ENCODE results near the gene GPR146. TPM values are rescaled to one million over a fixed set of nuclear protein-coding genes. Genes with fewer than 3 reads are reported as not detected.

GPR146 gene
- polyA plus RNA-seq, 4 donors = 1.1 to 13.4 (median 2.7) TPM

- H3K4me1 ChIP-seq (ENCODE audit: control insufficient read depth in 3 of 3, insufficient read depth in 2 of 3, low read depth in 1 of 3, low read length in 2 of 3) = peaks cover 0 to 17% (median 0%) of the 10 kb centered on the region in 3 donors
- 73 to 80% (median 74%) methylated on average over 43 to 44 of the region's 44 CpGs for WGBS, 3 donors
- FAIRE-seq (no peak), DNase-seq (peak in 1 of 2 donors; percentile 11)
- H3K27ac ChIP-seq (ENCODE audit: low read depth in 1 of 3, low read length in 2 of 3) = no peak overlapping the region
- H3K9me3 ChIP-seq (ENCODE audit: control insufficient read depth in 2 of 2, insufficient read depth in 1 of 2, low read depth in 1 of 2, low read length in 1 of 2) = no peaks in the 10 kb centered on the region
- peaks cover 0 to 62% (median 0%) of the 10 kb centered on the region in 3 donors for H3K36me3 ChIP-seq (ENCODE audit: control insufficient read depth in 3 of 3, insufficient read depth in 2 of 3, low read depth in 1 of 3, low read length in 3 of 3)
- no peak overlapping the region for H3K4me3 ChIP-seq (ENCODE audit: low read depth in 1 of 3, low read length in 3 of 3)
- no peaks in the 10 kb centered on the region for H3K27me3 ChIP-seq (ENCODE audit: control insufficient read depth in 3 of 3, insufficient read depth in 3 of 3, low read length in 3 of 3)
These were observed 52.1 kb downstream of the GPR146 start for GRCh38 chr7:1096156-1097119.

GRCh38 chr7:1097120-1097504 lies 52.8 kb downstream of the GPR146 start:
- Histone ChIP-seq H3K9me3 (ENCODE audit: control insufficient read depth in 2 of 2, insufficient read depth in 1 of 2, low read depth in 1 of 2, low read length in 1 of 2) (no peaks in the 10 kb centered on the region), H3K27ac (ENCODE audit: low read depth in 1 of 3, low read length in 2 of 3) (no peak overlapping the region), H3K27me3 (ENCODE audit: control insufficient read depth in 3 of 3, insufficient read depth in 3 of 3, low read length in 3 of 3) (no peaks in the 10 kb centered on the region), H3K36me3 (ENCODE audit: control insufficient read depth in 3 of 3, insufficient read depth in 2 of 3, low read depth in 1 of 3, low read length in 3 of 3) (peaks cover 0 to 59% (median 0%) of the 10 kb centered on the region in 3 donors), H3K4me1 (ENCODE audit: control insufficient read depth in 3 of 3, insufficient read depth in 2 of 3, low read depth in 1 of 3, low read length in 2 of 3) (peaks cover 0 to 17% (median 0%) of the 10 kb centered on the region in 3 donors), H3K4me3 (ENCODE audit: low read depth in 1 of 3, low read length in 3 of 3) (no peak overlapping the region)
- no peak for FAIRE-seq
- WGBS, 3 donors = 92 to 97% (median 94%) methylated on average over 13 of the region's 13 CpGs
- DNase-seq = no peak

GRCh38 chr7:1098243-1099153 lies 54.2 kb downstream of the GPR146 start:
- DNase-seq = no peak
- 92 to 94% (median 92%) methylated on average over 43 of the region's 43 CpGs for WGBS, 3 donors
- H3K4me1 ChIP-seq (ENCODE audit: control insufficient read depth in 3 of 3, insufficient read depth in 2 of 3, low read depth in 1 of 3, low read length in 2 of 3) = peaks cover 0 to 13% (median 0%) of the 10 kb centered on the region in 3 donors
- no peaks in the 10 kb centered on the region for H3K9me3 ChIP-seq (ENCODE audit: control insufficient read depth in 2 of 2, insufficient read depth in 1 of 2, low read depth in 1 of 2, low read length in 1 of 2)
- no peaks in the 10 kb centered on the region for H3K27me3 ChIP-seq (ENCODE audit: control insufficient read depth in 3 of 3, insufficient read depth in 3 of 3, low read length in 3 of 3)
- no peak for FAIRE-seq
- H3K27ac ChIP-seq (ENCODE audit: low read depth in 1 of 3, low read length in 2 of 3) = no peak overlapping the region
- H3K36me3 ChIP-seq (ENCODE audit: control insufficient read depth in 3 of 3, insufficient read depth in 2 of 3, low read depth in 1 of 3, low read length in 3 of 3) = peaks cover 0 to 49% (median 0%) of the 10 kb centered on the region in 3 donors
- no peak overlapping the region for H3K4me3 ChIP-seq (ENCODE audit: low read depth in 1 of 3, low read length in 3 of 3)

DNA sequence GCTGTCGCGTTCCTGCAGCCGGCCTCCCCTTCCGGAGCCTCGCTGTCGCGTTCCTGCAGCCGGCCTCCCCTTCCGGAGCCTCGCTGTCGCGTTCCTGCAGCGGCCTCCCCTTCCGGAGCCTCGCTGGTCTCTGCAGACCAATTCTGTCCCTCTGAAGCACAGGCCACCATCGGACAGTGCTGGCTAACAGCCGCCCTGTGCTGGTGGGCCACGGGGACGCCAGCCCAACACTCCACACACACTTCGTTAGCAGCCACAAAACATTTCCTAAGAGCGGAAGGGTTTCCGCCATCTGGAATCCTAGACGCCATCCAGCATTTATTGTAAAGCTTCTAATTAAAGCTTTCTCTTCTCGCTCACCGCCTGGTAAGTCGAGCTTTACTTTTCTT lies 54.8 kb downstream of the GPR146 start:
- WGBS, 3 donors = 95 to 99% (median 97%) methylated on average over 20 to 26 of the region's 26 CpGs
- FAIRE-seq (no peak), DNase-seq (no peak)
- H3K27ac ChIP-seq (ENCODE audit: low read depth in 1 of 3, low read length in 2 of 3) = no peak overlapping the region
- H3K4me1 ChIP-seq (ENCODE audit: control insufficient read depth in 3 of 3, insufficient read depth in 2 of 3, low read depth in 1 of 3, low read length in 2 of 3) = peaks cover 0 to 13% (median 0%) of the 10 kb centered on the region in 3 donors
- no peak overlapping the region for H3K4me3 ChIP-seq (ENCODE audit: low read depth in 1 of 3, low read length in 3 of 3)
- peaks cover 0 to 48% (median 0%) of the 10 kb centered on the region in 3 donors for H3K36me3 ChIP-seq (ENCODE audit: control insufficient read depth in 3 of 3, insufficient read depth in 2 of 3, low read depth in 1 of 3, low read length in 3 of 3)
- H3K27me3 ChIP-seq (ENCODE audit: control insufficient read depth in 3 of 3, insufficient read depth in 3 of 3, low read length in 3 of 3) = no peaks in the 10 kb centered on the region
- no peaks in the 10 kb centered on the region for H3K9me3 ChIP-seq (ENCODE audit: control insufficient read depth in 2 of 2, insufficient read depth in 1 of 2, low read depth in 1 of 2, low read length in 1 of 2)

DNA sequence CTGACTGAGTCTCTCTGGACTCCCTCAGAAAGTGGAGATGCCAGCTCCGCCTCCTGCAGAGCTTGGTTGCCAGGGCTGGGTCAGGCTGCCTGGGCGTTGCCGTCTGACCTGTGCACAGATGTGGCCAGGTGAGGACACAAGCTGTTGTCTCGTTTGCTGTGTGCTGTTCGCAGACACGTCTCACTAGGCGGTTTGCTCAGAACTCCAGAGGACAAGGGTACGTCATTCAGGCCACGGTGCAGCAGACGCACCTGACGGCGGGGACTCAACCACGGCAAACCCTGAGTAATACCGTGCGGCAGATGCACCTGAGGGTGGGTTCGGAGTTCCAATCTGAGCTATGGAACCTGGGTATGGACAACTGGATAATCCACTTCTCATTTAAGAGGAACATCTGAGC lies 55.3 kb downstream of the GPR146 start:
- Histone ChIP-seq H3K9me3 (ENCODE audit: control insufficient read depth in 2 of 2, insufficient read depth in 1 of 2, low read depth in 1 of 2, low read length in 1 of 2) (no peaks in the 10 kb centered on the region), H3K27me3 (ENCODE audit: control insufficient read depth in 3 of 3, insufficient read depth in 3 of 3, low read length in 3 of 3) (no peaks in the 10 kb centered on the region), H3K4me1 (ENCODE audit: control insufficient read depth in 3 of 3, insufficient read depth in 2 of 3, low read depth in 1 of 3, low read length in 2 of 3) (peaks cover 0 to 13% (median 0%) of the 10 kb centered on the region in 3 donors), H3K4me3 (ENCODE audit: low read depth in 1 of 3, low read length in 3 of 3) (no peak overlapping the region), H3K36me3 (ENCODE audit: control insufficient read depth in 3 of 3, insufficient read depth in 2 of 3, low read depth in 1 of 3, low read length in 3 of 3) (peaks cover 0 to 49% (median 0%) of the 10 kb centered on the region in 3 donors), H3K27ac (ENCODE audit: low read depth in 1 of 3, low read length in 2 of 3) (no peak overlapping the region)
- FAIRE-seq = no peak
- 90 to 95% (median 92%) methylated on average over 16 of the region's 16 CpGs for WGBS, 3 donors
- DNase-seq = no peak

DNA sequence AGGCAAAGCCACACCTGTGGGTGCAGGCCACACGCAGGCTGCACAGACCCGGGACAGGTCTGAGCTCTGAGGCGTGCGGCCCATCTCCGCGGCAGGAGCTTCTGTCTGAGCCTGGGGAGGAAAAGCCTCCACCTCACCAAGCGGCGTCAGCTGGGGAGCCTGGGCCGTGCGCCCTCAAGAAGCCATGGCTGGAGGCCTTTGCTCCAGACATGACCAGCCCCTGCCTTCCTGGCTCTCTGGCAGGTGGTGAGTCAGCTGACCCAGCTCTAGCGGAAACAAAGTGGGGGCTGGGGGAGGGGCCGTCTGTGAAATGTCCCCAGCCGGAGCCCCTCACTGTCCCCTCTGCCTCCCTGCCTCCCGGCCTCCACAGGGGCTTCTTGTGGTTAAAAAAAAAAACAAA lies 56.0 kb downstream of the GPR146 start:
- Histone ChIP-seq H3K27ac (ENCODE audit: low read depth in 1 of 3, low read length in 2 of 3) (no peak overlapping the region), H3K27me3 (ENCODE audit: control insufficient read depth in 3 of 3, insufficient read depth in 3 of 3, low read length in 3 of 3) (no peaks in the 10 kb centered on the region), H3K36me3 (ENCODE audit: control insufficient read depth in 3 of 3, insufficient read depth in 2 of 3, low read depth in 1 of 3, low read length in 3 of 3) (peaks cover 0 to 49% (median 0%) of the 10 kb centered on the region in 3 donors), H3K9me3 (ENCODE audit: control insufficient read depth in 2 of 2, insufficient read depth in 1 of 2, low read depth in 1 of 2, low read length in 1 of 2) (no peaks in the 10 kb centered on the region), H3K4me1 (ENCODE audit: control insufficient read depth in 3 of 3, insufficient read depth in 2 of 3, low read depth in 1 of 3, low read length in 2 of 3) (peaks cover 0 to 13% (median 0%) of the 10 kb centered on the region in 3 donors), H3K4me3 (ENCODE audit: low read depth in 1 of 3, low read length in 3 of 3) (no peak overlapping the region)
- DNase-seq = no peak
- FAIRE-seq = no peak
- WGBS, 3 donors = 88 to 94% (median 92%) methylated on average over 14 of the region's 14 CpGs

DNA sequence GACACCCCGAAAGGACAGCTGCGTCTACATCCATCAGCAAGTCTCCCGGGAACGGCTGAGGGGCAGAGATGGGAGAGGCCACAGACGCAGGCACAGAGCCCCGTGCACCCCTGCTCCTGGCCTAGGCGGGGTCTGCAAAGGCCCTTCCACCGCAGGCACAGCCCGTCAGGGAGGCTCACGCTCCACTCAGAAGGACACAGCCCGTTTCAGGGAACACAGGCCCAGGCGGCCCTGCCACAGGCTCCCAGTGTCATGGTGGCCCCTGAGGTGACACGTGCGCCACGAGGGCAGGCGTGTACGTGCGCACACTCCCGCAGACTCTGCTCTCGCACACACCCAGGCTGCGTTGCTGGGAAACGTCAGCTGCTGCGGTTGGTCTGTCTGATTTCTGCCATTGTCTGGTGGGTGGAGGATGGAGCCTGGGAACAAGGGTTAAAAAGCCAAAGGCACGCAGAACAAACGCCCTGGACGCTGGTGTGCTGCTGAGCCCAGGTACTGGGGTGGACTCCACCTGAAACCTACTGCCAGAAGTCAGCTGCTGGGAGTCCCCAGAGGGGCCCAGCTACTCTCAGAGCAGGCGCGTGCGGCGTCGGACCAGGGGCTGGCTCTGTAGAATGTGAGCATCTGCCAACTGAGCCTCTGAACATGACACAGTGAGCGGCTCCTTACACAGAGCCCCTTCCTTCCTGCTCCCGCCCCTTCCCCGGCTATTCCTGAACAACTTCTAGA lies 56.7 kb downstream of the GPR146 start:
- 80 to 92% (median 88%) methylated on average over 34 of the region's 34 CpGs for WGBS, 3 donors
- H3K4me1 ChIP-seq (ENCODE audit: control insufficient read depth in 3 of 3, insufficient read depth in 2 of 3, low read depth in 1 of 3, low read length in 2 of 3) = peaks cover 0 to 13% (median 0%) of the 10 kb centered on the region in 3 donors
- no peak overlapping the region for H3K4me3 ChIP-seq (ENCODE audit: low read depth in 1 of 3, low read length in 3 of 3)
- H3K9me3 ChIP-seq (ENCODE audit: control insufficient read depth in 2 of 2, insufficient read depth in 1 of 2, low read depth in 1 of 2, low read length in 1 of 2) = no peaks in the 10 kb centered on the region
- FAIRE-seq (no peak), DNase-seq (peak in 1 of 2 donors; percentile 31)
- peaks cover 0 to 49% (median 0%) of the 10 kb centered on the region in 3 donors for H3K36me3 ChIP-seq (ENCODE audit: control insufficient read depth in 3 of 3, insufficient read depth in 2 of 3, low read depth in 1 of 3, low read length in 3 of 3)
- no peak overlapping the region for H3K27ac ChIP-seq (ENCODE audit: low read depth in 1 of 3, low read length in 2 of 3)
- H3K27me3 ChIP-seq (ENCODE audit: control insufficient read depth in 3 of 3, insufficient read depth in 3 of 3, low read length in 3 of 3) = no peaks in the 10 kb centered on the region
